ENCODE results near the gene TTC33. TPM values are rescaled to one million over a fixed set of nuclear protein-coding genes. Genes with fewer than 3 reads are reported as not detected.

The TTC33 gene
- total RNA-seq, 4 donors from 2014 or later, result 6.4 to 67.3 (median 17.4) TPM

GRCh38 chr5:40679148-40679912 lies 76.4 kb downstream of the TTC33 start:
- Histone ChIP-seq H3K27ac (peak overlapping the region; percentile 94 to 96 (median 94)), H3K9me3 (no peaks in the 10 kb centered on the region), H3K4me1 (peaks cover 0 to 37% (median 14%) of the 10 kb centered on the region in 4 donors), H3K4me3 (peak overlapping the region; percentile 59 to 97 (median 81)), H3K27me3 (no peaks in the 10 kb centered on the region), H3K36me3 (peaks cover 0 to 4% (median 0%) of the 10 kb centered on the region in 4 donors)
- intact Hi-C loops (cut with DNase I; ENCODE audit: low total_unique reads) (no loop called here), in situ Hi-C loops (cut with MboI; ENCODE audit: low pct_ligation_motif_present in 1 of 4, low pct_unique_long_range_greater_than_20kb in 1 of 4, low sequenced_read_pairs in 3 of 4) (loop anchor here in 1 of 4 donors (25.0 kb wide), 1 partner anchor 292 kb away; no protein-coding TSS in a partner anchor)
- peak; percentile 97 for DNase-seq
- WGBS, 2 donors (ENCODE audit: low coverage in 1 of 2), result 1% methylated on average over 11 to 36 of the region's 60 CpGs
- TF ChIP-seq CTCF (IDR thresholded peaks at IDR 0.05) (no peak), EP300 (IDR thresholded peaks at IDR 0.05; ENCODE audit: low read depth) (no peak), POLR2A (IDR thresholded peaks at IDR 0.05) (peak; percentile 90), POLR2AphosphoS5 (IDR thresholded peaks at IDR 0.05) (peak; percentile 59 to 89 (median 80))

- Histone ChIP-seq H3K36me3 (peaks cover 0 to 4% (median 0%) of the 10 kb centered on the region in 4 donors), H3K27me3 (no peaks in the 10 kb centered on the region), H3K9me3 (no peaks in the 10 kb centered on the region), H3K4me1 (peaks cover 0 to 31% (median 14%) of the 10 kb centered on the region in 4 donors), H3K4me3 (peak overlapping the region; percentile 59 to 97 (median 74)), H3K27ac (peak overlapping the region; percentile 94 to 96 (median 94))
- no peak for DNase-seq
- TF ChIP-seq CTCF (IDR thresholded peaks at IDR 0.05) (no peak), EP300 (IDR thresholded peaks at IDR 0.05; ENCODE audit: low read depth) (no peak), POLR2AphosphoS5 (IDR thresholded peaks at IDR 0.05) (no peak), POLR2A (IDR thresholded peaks at IDR 0.05) (no peak)
- in situ Hi-C loops (cut with MboI; ENCODE audit: low pct_ligation_motif_present in 1 of 4, low pct_unique_long_range_greater_than_20kb in 1 of 4, low sequenced_read_pairs in 3 of 4), result loop anchor here in 1 of 4 donors (25.0 kb wide), 1 partner anchor 291 kb away; no protein-coding TSS in a partner anchor
- intact Hi-C loops (cut with DNase I; ENCODE audit: low total_unique reads), result no loop called here
- 4 to 9% methylated on average over 12 of the region's 12 CpGs for WGBS, 2 donors (ENCODE audit: low coverage in 1 of 2)
Measured at GRCh38 chr5:40678460-40679147, 77.2 kb downstream of the TTC33 start.

DNA sequence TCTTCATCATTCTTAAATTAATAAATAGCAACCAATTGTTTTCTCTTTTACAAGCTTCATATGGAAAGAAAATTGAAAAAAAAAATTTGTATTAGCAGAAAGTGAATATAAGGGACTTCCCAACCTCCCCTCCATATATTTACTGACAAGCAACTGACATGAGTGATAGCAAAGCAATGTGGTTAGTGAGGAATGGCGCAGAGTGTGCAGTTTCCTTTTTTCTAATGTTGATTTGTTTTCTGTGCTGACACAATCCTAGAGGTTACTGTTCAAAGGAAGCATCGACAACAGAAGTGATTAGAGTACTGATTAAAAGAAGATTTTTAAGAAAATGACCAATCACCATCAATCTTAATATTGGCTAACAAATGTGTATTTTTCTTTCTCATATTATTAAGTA lies 77.7 kb downstream of the TTC33 start:
- intact Hi-C loops (cut with DNase I; ENCODE audit: low total_unique reads) (no loop called here), in situ Hi-C loops (cut with MboI; ENCODE audit: low pct_ligation_motif_present in 1 of 4, low pct_unique_long_range_greater_than_20kb in 1 of 4, low sequenced_read_pairs in 3 of 4) (loop anchor here in 1 of 4 donors (25.0 kb wide), 1 partner anchor 291 kb away; no protein-coding TSS in a partner anchor)
- Histone ChIP-seq H3K27ac (peak overlapping the region; percentile 94 to 96 (median 94)), H3K27me3 (no peaks in the 10 kb centered on the region), H3K4me1 (peaks cover 0 to 26% (median 14%) of the 10 kb centered on the region in 4 donors), H3K36me3 (peaks cover 0 to 4% (median 0%) of the 10 kb centered on the region in 4 donors), H3K9me3 (no peaks in the 10 kb centered on the region), H3K4me3 (peak overlapping the region in 2 of 4 donors; percentile 59 to 97)
- TF ChIP-seq POLR2A (IDR thresholded peaks at IDR 0.05) (no peak), POLR2AphosphoS5 (IDR thresholded peaks at IDR 0.05) (no peak), CTCF (IDR thresholded peaks at IDR 0.05) (no peak), EP300 (IDR thresholded peaks at IDR 0.05; ENCODE audit: low read depth) (no peak)
- no peak for DNase-seq
- 26 to 28% methylated on average over 2 of the region's 2 CpGs for WGBS, 2 donors (ENCODE audit: low coverage in 1 of 2)

DNA sequence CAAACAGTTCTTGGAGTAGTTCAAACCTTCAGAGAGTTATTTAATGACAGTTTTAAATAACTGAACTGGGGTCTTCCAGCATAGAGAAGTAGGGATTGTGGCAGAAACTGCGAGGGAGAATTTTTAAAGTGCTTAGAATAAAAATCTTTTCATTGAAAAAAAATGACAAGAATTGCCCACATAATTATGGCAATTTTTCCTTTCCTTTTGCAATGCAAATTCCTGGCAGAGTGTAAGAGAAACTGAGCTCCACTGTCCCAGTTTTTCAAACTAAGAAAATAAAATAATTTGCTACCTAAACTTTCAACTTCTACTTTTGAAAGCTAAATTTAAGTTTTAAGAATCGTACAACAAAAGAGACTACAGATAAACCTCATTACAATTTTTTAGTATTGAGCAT lies 78.3 kb downstream of the TTC33 start:
- Histone ChIP-seq H3K36me3 (peaks cover 0 to 4% (median 0%) of the 10 kb centered on the region in 4 donors), H3K27ac (peak overlapping the region; percentile 94 to 96 (median 94)), H3K4me3 (peak overlapping the region in 1 of 4 donors; percentile 97), H3K9me3 (no peaks in the 10 kb centered on the region), H3K27me3 (no peaks in the 10 kb centered on the region), H3K4me1 (peaks cover 0 to 26% (median 14%) of the 10 kb centered on the region in 4 donors)
- no peak for TF ChIP-seq POLR2A (IDR thresholded peaks at IDR 0.05)
- no peak for TF ChIP-seq EP300 (IDR thresholded peaks at IDR 0.05; ENCODE audit: low read depth)
- TF ChIP-seq CTCF (IDR thresholded peaks at IDR 0.05), result no peak
- no peak for TF ChIP-seq POLR2AphosphoS5 (IDR thresholded peaks at IDR 0.05)
- intact Hi-C loops (cut with DNase I; ENCODE audit: low total_unique reads) (no loop called here), in situ Hi-C loops (cut with MboI; ENCODE audit: low pct_ligation_motif_present in 1 of 4, low pct_unique_long_range_greater_than_20kb in 1 of 4, low sequenced_read_pairs in 3 of 4) (loop anchor here in 1 of 4 donors (25.0 kb wide), 1 partner anchor 290 kb away; no protein-coding TSS in a partner anchor)
- WGBS, 2 donors (ENCODE audit: low coverage in 1 of 2), result 44 to 47% methylated on average over 2 of the region's 2 CpGs
- no peak for DNase-seq
